GM04503 (cell line): ENCODE measurements around the gene BYSL.

Experiments
- DNase-seq: peaks from one replicate; pipeline ENCODE4 v3.0.0-alpha.2; 2012; ENCODE audit warnings: low read depth

BYSL gene, protein sequence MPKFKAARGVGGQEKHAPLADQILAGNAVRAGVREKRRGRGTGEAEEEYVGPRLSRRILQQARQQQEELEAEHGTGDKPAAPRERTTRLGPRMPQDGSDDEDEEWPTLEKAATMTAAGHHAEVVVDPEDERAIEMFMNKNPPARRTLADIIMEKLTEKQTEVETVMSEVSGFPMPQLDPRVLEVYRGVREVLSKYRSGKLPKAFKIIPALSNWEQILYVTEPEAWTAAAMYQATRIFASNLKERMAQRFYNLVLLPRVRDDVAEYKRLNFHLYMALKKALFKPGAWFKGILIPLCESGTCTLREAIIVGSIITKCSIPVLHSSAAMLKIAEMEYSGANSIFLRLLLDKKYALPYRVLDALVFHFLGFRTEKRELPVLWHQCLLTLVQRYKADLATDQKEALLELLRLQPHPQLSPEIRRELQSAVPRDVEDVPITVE

DNA sequence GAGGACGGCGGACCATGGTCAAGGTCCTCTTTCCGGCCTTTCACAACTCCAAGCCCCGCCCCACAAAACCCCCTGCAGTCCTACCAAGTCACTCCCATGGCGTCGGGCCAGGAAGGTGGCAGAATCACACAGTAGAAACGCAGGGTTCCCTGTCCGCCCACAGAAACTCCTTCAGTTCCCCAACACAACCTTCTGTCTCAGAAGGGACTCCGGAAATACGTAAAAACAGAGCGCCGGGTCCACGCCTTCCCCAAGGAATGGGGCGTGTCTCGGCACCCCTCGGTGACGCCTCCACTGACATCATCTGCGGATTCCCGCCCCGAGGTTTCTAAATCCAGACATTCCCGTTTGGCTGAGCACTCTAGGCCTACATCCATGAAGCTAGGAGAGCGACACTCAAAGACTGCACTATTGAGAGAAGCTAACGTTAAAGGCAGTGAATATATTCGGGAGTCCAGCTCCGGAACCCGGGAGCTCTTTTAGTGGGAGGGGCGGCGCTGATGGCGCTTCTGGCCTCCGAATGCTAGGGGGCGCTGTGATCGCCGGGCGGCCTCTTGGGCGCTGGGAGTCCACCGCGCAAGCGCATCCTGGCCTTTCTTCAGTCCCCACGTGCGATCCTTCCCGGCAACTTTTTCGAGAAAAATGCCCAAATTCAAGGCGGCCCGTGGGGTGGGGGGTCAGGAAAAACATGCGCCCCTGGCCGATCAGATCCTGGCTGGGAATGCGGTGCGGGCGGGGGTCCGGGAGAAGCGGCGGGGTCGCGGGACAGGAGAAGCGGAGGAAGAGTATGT is at the start of gene BYSL, which contains the start of gene MED20:
Gene BYSL (plus strand): TSS at position 579 of the 791 bp plus-strand sequence. CDS start 64 bp downstream, at position 643.
Gene MED20 (minus strand): TSS at position 219 of the 791 bp plus-strand sequence. CDS start 121 bp downstream, at position 98.
- peak; percentile 81 for DNase-seq

DNA sequence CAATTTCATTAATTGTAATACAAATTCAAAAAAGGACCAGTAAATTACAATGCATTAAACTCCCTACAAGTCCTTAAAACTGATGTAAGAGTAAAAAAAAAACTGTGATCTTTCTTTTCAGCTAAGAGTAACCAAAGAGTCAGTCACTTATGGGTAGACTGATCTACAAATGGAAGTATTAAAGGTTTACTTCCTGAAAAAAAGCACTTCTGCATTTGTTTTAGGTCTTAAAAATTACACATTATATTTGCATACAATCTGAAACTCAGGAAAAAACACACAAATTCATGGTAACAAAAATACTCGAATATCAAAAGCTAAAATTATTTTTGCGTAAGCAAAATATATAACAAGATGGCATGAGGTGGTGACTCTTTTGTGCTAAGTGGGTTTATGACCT is 49.6 kb upstream of the BYSL start:
- DNase-seq = no peak

DNA sequence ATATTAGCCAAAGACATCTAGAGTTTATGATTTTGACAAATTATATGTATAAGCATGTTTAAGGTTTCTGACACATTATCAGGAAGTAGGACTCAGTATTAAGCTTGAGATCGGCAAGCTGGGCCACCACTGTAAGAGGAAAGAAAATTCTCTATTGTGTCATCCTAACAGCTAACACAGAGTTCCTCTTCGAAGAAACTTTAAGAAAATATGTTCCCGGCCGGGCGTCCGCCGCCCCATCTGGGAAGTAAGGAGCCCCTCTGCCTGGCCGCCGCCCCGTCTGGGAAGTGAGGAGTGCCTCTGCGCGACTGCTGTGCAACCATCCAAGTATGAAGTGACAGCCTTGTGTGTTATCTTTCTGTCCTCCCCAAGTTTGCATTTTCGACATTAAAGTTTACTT is 49.2 kb upstream of the BYSL start:
- DNase-seq = no peak

- no peak for DNase-seq
Measured at GRCh38 chr6:41874741-41875140, 46.6 kb upstream of the BYSL start.

GRCh38 chr6:41877051-41877680 is 44.1 kb upstream of the BYSL start:
- DNase-seq = no peak

GRCh38 chr6:41878246-41878645 is 43.1 kb upstream of the BYSL start:
- DNase-seq = peak; percentile 32

DNA sequence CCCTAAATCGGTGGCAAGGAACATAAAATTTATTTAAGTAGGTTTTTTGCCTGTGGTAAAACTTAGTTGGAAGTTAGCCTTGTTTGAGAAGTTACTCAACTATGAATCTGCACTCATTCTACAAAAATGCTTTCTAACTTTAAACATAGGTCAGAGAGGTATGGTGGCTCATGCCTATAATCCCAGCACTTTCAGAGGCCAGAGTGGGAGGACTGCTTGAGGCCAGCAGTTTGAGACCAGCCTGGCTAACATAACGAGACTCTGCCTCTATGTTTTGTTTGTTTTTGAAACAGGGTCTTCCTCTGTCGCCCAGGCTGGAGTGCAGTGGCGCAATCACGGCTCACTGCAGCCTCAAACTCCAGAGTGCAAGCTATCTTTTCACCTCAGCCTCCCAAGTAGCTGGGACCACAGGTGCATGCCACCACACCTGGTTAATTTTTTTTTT is 42.3 kb upstream of the BYSL start:
- DNase-seq = peak; percentile 84

- no peak for DNase-seq
Measured at GRCh38 chr6:41881506-41881905, 39.8 kb upstream of the BYSL start.

DNA sequence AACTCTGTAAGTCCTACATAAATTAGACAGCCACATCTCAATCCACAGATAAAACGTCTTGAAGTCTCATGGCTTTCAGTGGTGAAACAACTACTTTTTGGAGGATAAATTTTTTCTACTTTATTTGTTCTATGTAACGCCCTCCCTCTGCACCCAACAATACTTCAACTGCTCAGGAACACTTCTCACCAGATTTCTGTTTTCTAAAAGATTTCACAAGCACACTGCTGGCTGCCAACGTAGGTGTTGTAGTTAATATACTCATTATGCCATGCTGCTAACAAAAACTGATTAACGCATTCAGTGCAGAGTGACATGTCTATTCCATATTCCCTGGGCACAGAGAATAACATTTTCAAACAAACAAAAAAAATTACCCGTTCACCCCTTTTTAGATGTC is 36.3 kb upstream of the BYSL start:
- no peak for DNase-seq

DNA sequence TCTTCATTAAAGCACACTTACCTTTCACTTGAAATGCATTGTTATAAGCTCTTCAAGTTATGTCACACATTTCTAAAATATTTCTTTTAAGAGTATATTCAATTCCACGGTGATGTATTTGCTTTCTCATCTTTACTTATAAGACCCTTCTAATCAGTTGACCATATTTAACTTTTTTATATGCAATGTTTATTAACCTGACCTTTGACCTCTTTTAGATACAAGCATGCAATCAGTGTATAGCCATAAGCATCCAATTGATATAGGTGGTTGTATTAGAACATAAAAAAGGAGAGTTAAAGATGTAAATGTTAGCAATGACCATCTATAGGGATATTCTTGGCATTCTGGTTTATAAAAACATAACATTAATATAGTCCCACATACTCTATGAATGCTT is 35.4 kb upstream of the BYSL start:
- DNase-seq = no peak

DNA sequence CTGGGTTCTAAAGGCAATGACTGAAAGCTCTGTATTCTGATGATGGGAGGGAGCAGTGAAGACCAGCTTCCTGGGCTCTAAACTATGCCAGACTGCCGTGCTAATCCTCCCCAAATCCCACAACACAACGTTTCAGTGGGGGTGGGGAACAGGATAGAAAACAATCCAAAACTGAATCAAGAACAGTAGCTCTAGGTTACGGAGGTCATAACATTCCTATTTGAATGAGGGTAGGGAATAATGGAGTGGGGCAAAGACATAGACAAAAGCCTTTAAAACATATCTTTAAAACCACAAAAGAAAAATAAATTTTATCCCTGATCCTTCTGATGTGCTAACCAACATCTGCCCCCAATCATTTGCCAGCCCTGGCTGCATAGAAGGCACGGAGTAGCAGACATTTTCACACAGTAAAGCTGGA is 34.0 kb upstream of the BYSL start:
- peak; percentile 18 for DNase-seq

DNA sequence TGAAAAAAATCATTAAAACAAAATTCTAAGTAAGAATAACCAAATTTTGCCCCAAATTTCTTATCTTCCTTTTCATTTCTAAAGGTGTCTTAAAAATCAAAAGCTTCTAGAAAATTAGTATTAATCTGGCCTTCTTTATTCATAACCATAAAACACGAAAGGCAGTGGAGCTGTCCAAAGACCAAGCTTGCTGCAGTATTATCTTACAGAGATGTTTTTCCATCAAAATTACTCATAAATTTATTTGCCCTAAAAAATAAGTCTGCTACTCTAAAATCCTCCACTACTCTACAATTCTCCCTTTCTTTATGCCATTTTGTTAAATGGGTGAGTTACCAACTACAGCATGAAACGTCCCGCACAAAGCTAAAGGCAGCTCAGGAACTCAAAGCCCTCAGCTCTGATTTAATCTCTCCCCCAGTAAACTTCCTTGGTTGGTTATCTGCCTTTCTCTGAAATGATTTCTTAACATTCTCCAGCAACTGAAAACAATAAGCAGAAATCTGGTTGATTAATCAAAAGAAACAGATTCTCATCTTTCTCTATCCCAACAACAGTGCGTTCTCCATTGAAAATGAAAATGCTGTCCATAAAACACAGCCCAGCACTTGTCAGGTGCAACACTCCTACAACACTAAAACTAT is 28.3 kb upstream of the BYSL start:
- DNase-seq = no peak

DNA sequence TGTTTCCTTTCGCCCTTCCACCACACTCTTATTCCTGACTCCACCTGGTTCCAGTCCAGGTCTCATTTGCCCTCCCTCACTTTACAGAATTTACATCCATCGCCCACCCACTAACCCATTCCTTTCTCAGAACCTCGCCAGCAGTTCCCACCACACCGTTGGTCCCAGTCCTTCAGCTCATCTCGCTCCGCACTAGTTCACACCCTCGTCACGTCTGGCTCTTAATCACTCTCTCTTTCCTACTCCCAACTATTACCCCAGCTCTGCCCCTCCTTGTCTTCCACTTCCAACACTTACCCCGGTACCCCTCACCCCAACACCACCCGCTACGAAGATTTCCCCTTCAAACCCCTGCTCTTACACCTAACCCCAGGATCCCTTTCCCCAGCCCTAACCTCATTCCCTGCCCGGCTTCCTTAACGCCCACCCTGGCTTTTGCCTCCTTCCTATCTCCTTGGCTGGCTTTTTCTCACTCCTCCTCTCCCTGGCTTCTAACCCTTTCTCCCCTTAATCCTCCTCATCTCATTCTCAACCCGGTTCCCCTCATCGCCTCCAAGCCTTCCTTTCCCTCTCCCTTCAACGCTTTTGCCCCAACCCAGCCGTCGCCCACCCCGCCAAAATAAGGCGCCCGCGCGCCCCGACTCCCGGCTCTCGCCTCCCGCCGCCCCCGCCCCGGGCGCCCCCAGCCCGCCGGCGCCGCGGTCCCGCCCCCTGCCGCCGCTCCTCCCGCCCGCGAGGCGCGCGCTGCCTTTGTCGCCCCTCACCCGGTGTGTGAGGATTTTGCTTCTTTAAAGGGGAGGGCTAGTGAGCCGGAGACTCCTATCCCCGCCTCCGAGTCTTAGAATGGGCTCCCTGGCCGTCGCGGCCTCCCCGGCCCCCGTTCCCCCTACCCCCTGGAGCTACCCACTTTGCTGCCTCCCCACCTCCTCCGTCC is 26.7 kb upstream of the BYSL start:
- no peak for DNase-seq

GRCh38 chr6:41895300-41896233 is 25.7 kb upstream of the BYSL start, which contains the start of gene USP49:
Gene USP49, minus strand, starts transcription at chr6:41895375. Its CDS starts 88,392 bp downstream, at chr6:41806983.
- peak; percentile 37 for DNase-seq

GRCh38 chr6:41896281-41896680 is 25.0 kb upstream of the BYSL start:
- DNase-seq = no peak

- DNase-seq = no peak
Measured at GRCh38 chr6:41900861-41901260, 20.4 kb upstream of the BYSL start.

DNA sequence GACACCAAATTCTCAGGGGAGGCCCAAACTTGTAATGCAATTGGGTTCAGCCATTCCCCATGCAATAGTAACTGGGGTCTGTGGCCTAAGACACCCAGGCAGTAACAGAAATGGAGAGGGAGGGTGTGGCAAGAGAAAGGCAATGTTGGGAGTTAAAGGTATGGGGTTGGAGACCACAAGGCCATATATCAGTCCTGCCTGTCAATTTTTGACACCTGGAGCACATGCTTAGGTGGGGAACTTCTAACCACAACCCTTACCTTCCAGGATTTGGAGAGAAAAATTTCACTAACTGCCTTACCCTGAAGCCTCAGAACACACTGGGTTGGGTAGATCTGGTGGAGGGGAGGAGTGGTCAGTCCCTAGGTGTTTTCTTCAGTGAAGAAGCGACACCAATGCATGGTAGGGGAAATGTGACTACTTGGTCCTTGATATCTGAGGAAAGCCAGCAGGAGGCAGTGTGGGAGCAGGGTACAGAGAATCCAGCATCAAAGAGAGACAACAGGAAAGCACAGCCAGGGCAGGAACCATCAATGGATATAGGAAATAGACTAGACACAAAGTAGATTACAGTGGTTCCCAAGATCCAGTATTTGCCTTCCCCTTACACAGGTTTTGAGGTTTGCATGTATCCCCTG is 19.3 kb upstream of the BYSL start:
- no peak for DNase-seq

DNA sequence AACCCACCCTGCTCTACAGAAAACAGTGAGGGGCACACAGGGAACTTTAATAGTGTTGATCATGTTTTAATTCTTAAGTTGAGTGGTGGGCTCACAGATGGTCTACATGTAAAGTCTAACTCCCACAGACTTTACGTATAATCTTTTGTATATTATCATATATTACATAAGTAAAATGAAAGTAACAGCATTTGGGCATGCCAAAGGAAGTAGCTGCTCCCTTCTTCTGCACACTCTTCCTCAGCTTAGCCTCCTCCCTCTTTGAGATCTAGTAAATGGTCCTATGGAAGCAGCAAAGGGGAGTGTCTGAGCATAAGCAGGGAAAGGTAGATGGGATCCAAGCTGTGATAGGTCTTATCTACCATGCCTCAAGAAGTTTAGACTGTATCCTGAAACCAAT is 11.6 kb upstream of the BYSL start:
- DNase-seq = no peak

DNA sequence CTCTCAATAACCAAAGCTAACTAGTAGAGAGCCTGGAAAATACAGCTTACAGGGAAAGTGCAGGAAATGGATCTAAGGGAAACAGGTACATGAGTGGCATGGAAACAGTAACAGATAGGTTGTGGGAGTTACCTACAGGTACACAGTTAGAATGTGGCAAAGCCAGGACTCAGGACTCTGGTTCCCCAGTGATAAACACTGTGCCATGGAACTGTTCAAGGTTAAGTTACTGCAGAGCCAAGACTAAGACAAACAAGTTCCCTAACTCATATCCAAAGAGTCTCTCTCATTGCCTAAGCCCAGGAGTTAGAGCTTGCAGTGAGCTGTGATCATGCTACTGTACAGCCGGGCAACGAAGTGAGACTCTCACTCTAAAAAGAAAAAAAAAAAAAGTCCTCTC is 7.0 kb upstream of the BYSL start:
- DNase-seq = no peak
